CD4-positive, alpha-beta memory T cell (primary cell): ENCODE measurements around the gene ABI3BP. TPM values are rescaled to one million over a fixed set of nuclear protein-coding genes. Genes with fewer than 3 reads are reported as not detected.
A peak's percentile ranks its signal among the peaks of the same experiment; 100 is the strongest.

Experiments used
- CTCF ChIA-PET: fragments of 350-600 bp; sonication (Branson Sonifier 250); formaldehyde crosslinking; loops from one replicate; lab custom pipeline; 2021; ENCODE audit warnings: inconsistent platforms; ENCODE audit not compliant: partially characterized antibody; lab: Charles Lee
- POLR2A ChIA-PET: fragments of 350-600 bp; sonication (Branson Sonifier 250); formaldehyde crosslinking; loops from one replicate; lab custom pipeline; 2021; ENCODE audit not compliant: partially characterized antibody; lab: Charles Lee
- DNase-seq, 5 donors: peaks; one replicate each; pipeline versions ENCODE4 v3.0.0 to v3.0.0-alpha.2; 2020 to 2022; ENCODE audit warnings: mixed read lengths in 1 of 5
- H3K27ac ChIP-seq: one replicate; pipeline ENCODE4 v1.7.0; 2013; ENCODE audit warnings: low read depth, low read length
- H3K27me3 ChIP-seq: 2 replicates; pipeline ENCODE4 v1.7.0; 2013; ENCODE audit warnings: mild to moderate bottlenecking, low read length, moderate library complexity; ENCODE audit not compliant: insufficient read depth
- H3K36me3 ChIP-seq: 2 replicates; pipeline ENCODE4 v1.7.0; 2013; ENCODE audit warnings: mild to moderate bottlenecking, low read length, moderate library complexity; ENCODE audit not compliant: insufficient read depth
- H3K4me1 ChIP-seq: 2 replicates; pipeline ENCODE4 v1.7.0; 2013; ENCODE audit warnings: mild to moderate bottlenecking, low read length, moderate library complexity; ENCODE audit not compliant: insufficient read depth
- H3K4me3 ChIP-seq, 2 donors: one replicate each; pipeline ENCODE4 v1.7.0; 2013; ENCODE audit warnings: low read length in 2 of 2, mild to moderate bottlenecking in 1 of 2
- H3K9me3 ChIP-seq, 2 donors: one replicate each; pipeline ENCODE4 v1.7.0; 2013; ENCODE audit warnings: low read length in 2 of 2, control low read depth in 1 of 2; ENCODE audit not compliant: control insufficient read depth in 1 of 2
- H3K27ac Mint-ChIP-seq, 7 donors: one replicate each; pipeline ENCODE4 v1.8.0; 2020 to 2021; ENCODE audit warnings: mixed read lengths in 7 of 7, mild to moderate bottlenecking in 6 of 7, inconsistent platforms in 3 of 7, moderate library complexity in 3 of 7
- H3K27me3 Mint-ChIP-seq, 2 donors: one replicate each; pipeline ENCODE4 v1.8.0; 2020 to 2021; ENCODE audit warnings: mixed read lengths in 2 of 2
- H3K36me3 Mint-ChIP-seq, 2 donors: one replicate each; pipeline ENCODE4 v1.8.0; 2020 to 2021; ENCODE audit warnings: mixed read lengths in 2 of 2, inconsistent platforms in 1 of 2, mild to moderate bottlenecking in 1 of 2
- H3K4me1 Mint-ChIP-seq, 4 donors: one replicate each; pipeline ENCODE4 v1.8.0; 2020 to 2021; ENCODE audit warnings: mixed read lengths in 4 of 4, mild to moderate bottlenecking in 1 of 4
- H3K4me3 Mint-ChIP-seq, 8 donors: one replicate each; pipeline ENCODE4 v1.8.0; 2020 to 2021; ENCODE audit warnings: mixed read lengths in 8 of 8, mild to moderate bottlenecking in 7 of 8, moderate library complexity in 6 of 8, inconsistent platforms in 3 of 8
- H3K9me3 Mint-ChIP-seq, 8 donors: one replicate each; pipeline ENCODE4 v1.8.0; 2020 to 2021; ENCODE audit warnings: mixed read lengths in 8 of 8, mild to moderate bottlenecking in 5 of 8, inconsistent platforms in 3 of 8, moderate library complexity in 1 of 8
- intact Hi-C: fragments of 100-400 bp; cut with micrococcal nuclease; formaldehyde crosslinking; loops from one replicate; pipeline ENCODE4 v1.15.1; 2023
- polyA plus RNA-seq, 2 donors: library from polyadenylated mRNA; unstranded; fragments of 300-500 nt; fragmentation: Illumina TruSeq; gene quantifications; one replicate each; pipeline ENCODE4 v1.2.3, GENCODE V29; 2021
- total RNA-seq, 2 experiments: library from RNA; stranded (reverse); gene quantifications; one replicate each; pipeline ENCODE4 v1.2.3, GENCODE V29; 2021

ABI3BP gene
- total and polyA plus RNA-seq, 4 experiments from 2014 or later, result not detected

DNA sequence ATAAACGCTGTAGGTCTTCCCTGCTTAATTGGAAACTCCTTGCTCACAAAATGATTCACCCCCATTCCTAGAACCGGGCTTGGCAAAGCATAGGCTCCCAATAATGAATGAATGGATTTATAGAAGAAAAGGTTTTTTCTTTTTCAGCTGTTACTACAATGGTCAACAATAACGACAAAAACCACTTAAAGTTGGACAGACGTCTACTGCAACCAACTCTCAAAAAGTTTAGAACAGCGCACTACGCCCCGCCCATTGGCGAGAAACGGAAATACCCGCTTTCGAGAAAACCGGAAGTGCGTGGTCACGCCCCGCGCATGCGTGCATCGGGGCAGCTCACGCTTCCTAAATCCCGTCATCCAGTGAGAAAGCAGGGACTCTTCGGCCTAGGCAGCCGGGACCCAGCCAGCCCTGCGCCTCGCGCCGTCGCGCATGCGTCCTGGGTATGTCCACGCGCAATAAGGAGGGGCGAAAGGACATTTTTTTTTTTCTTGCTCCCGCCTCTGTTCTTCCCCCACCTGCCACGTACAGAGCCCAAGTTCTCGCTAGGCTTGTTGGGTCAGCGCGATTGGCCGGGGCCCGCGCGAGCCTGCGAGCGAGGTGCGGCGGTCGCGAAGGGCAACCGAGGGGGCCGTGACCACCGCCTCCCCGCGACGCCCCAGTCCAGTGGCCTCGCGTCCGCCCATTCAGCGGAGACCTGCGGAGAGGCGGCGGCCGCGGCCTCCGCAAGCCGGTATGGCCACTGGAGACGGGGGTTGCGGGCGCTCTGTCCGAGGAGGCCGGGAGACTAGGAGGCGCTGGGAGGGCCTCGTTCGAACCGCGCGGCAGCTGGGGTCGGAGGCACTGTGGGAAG, 284.0 kb downstream of the ABI3BP start, which contains the start of gene TFG:
TSS of gene TFG (plus strand) at position 506 of the 853 bp plus-strand sequence. CDS start 4,192 bp downstream, outside the sequence.
- intact Hi-C loops, result loop anchor here (1.0 to 5.0 kb wide), 8 partner anchors 18 to 968 kb away; partner anchors contain the start of genes CMSS1, LNP1, NIT2 and PCNP
- H3K4me1 Mint-ChIP-seq, result peaks cover 32 to 55% (median 38%) of the 10 kb centered on the region in 4 donors
- H3K9me3 ChIP-seq, result no peaks in the 10 kb centered on the region
- POLR2A ChIA-PET, result interaction anchor here (0.5 to 2.0 kb wide), 11 partner anchors 13 to 1140 kb away, joined by 3 to 7 read pairs (median 4); partner anchors contain the start of genes CEP97, LNP1, NFKBIZ and PCNP
- peak within 1 kb of the TSS; percentile 88 to 94 (median 92) for H3K4me3 Mint-ChIP-seq
- CTCF ChIA-PET, result interaction anchor here (0.6 to 1.5 kb wide), 2 partner anchors 52 to 305 kb away, joined by 3 read pairs; no protein-coding TSS in a partner anchor
- no peaks in the 10 kb centered on the region for H3K27me3 ChIP-seq
- no peaks in the 10 kb centered on the region for H3K36me3 ChIP-seq
- peaks cover 11 to 23% of the 10 kb centered on the region in 2 donors for H3K36me3 Mint-ChIP-seq
- H3K27ac ChIP-seq, result peak within 1 kb of the TSS; percentile 95
- H3K9me3 Mint-ChIP-seq, result peaks cover 0 to 4% (median 0%) of the 10 kb centered on the region in 8 donors
- peak within 1 kb of the TSS; percentile 96 to 99 (median 98) for H3K27ac Mint-ChIP-seq
- DNase-seq, result peak; percentile 96 to 98 (median 98)
- H3K4me3 ChIP-seq, result peak within 1 kb of the TSS; percentile 67 to 70
- H3K27me3 Mint-ChIP-seq, result no peaks in the 10 kb centered on the region
- peaks cover 39% of the 10 kb centered on the region for H3K4me1 ChIP-seq

DNA sequence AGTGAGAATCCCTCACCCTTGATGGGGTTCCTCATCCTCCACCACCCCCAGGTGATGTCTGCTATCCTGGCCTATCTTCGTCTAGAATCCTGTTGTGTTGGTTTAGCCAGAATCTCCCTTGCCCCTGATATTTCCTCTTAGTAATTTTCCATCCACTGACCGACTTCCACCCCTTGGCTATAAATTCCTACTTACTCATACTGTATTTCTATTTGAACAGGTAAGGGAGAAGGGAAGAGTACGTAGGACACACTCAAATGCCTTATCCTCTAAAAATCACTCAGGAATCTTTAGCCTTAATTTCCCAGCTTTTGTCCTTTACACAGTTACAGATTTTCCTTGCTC, 284.6 kb downstream of the ABI3BP start:
- POLR2A ChIA-PET, result interaction anchor here (0.7 to 2.0 kb wide), 6 partner anchors 43 to 978 kb away, joined by 3 to 7 read pairs (median 4); partner anchors contain the start of genes LNP1, PCNP, RPL24 and TOMM70
- no peaks in the 10 kb centered on the region for H3K27me3 Mint-ChIP-seq
- peaks cover 30 to 49% (median 36%) of the 10 kb centered on the region in 4 donors for H3K4me1 Mint-ChIP-seq
- H3K4me3 Mint-ChIP-seq, result peak overlapping the region; percentile 88 to 94 (median 92)
- H3K4me1 ChIP-seq, result peaks cover 39% of the 10 kb centered on the region
- DNase-seq, result peak in 1 of 5 donors; percentile 0
- CTCF ChIA-PET, result interaction anchor here (1.5 kb wide), 1 partner anchor 53 kb away, joined by 3 read pairs; no protein-coding TSS in a partner anchor
- H3K27ac Mint-ChIP-seq, result peak overlapping the region; percentile 96 to 99 (median 98)
- H3K9me3 Mint-ChIP-seq, result peaks cover 0 to 4% (median 0%) of the 10 kb centered on the region in 8 donors
- intact Hi-C loops, result loop anchor here (2.0 to 5.0 kb wide), 4 partner anchors 18 to 891 kb away; partner anchors contain the start of genes CMSS1 and NIT2
- H3K36me3 ChIP-seq, result no peaks in the 10 kb centered on the region
- no peaks in the 10 kb centered on the region for H3K27me3 ChIP-seq
- H3K4me3 ChIP-seq, result peak overlapping the region in 1 of 2 donors; percentile 67
- peak overlapping the region; percentile 95 for H3K27ac ChIP-seq
- peaks cover 9 to 21% of the 10 kb centered on the region in 2 donors for H3K36me3 Mint-ChIP-seq
- no peaks in the 10 kb centered on the region for H3K9me3 ChIP-seq

GRCh38 chr3:100706365-100706764, 286.9 kb downstream of the ABI3BP start:
- Histone ChIP-seq H3K9me3 (no peaks in the 10 kb centered on the region), H3K4me1 (peaks cover 21% of the 10 kb centered on the region), H3K36me3 (no peaks in the 10 kb centered on the region), H3K4me3 (no peak overlapping the region), H3K27me3 (no peaks in the 10 kb centered on the region), H3K27ac (no peak overlapping the region)
- Mint-ChIP-seq H3K4me3 (no peak overlapping the region), H3K27ac (no peak overlapping the region), H3K4me1 (peaks cover 14 to 26% (median 17%) of the 10 kb centered on the region in 4 donors), H3K36me3 (peaks cover 7 to 10% of the 10 kb centered on the region in 2 donors), H3K27me3 (peaks cover 3 to 6% of the 10 kb centered on the region in 2 donors), H3K9me3 (peaks cover 0 to 4% (median 0%) of the 10 kb centered on the region in 8 donors)
- ChIA-PET POLR2A (no interaction called here), CTCF (interaction anchor here (1.0 to 1.4 kb wide), 2 partner anchors 9 to 117 kb away, joined by 3 to 4 read pairs; no protein-coding TSS in a partner anchor)
- DNase-seq, result no peak
- intact Hi-C loops, result loop anchor here (5.0 kb wide), 2 partner anchors 114 to 889 kb away; partner anchors contain the start of gene CMSS1

DNA sequence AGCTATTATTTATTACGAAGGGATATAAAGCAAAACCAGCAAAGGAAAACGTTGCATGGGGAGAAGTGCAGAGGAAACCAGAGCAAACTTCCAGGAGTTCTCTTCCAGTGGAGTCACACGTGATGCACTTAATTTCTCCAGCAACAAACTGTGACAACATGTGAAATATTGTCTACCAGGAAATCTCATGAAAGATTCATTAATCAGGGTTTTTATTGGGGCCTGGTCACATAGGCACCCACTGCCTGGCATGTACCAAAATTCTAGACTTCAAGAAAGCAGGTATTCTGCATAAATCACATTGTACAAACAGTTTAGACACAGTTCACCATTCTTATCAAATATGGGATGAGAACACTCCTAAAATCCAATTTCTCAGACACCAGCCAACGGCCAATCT, 289.4 kb downstream of the ABI3BP start:
- Histone ChIP-seq H3K27me3 (no peaks in the 10 kb centered on the region), H3K4me3 (no peak overlapping the region), H3K27ac (no peak overlapping the region), H3K36me3 (no peaks in the 10 kb centered on the region), H3K4me1 (peaks cover 6% of the 10 kb centered on the region), H3K9me3 (no peaks in the 10 kb centered on the region)
- intact Hi-C loops, result no loop called here
- Mint-ChIP-seq H3K4me3 (no peak overlapping the region), H3K27ac (no peak overlapping the region), H3K4me1 (peaks cover 5 to 11% (median 5%) of the 10 kb centered on the region in 4 donors), H3K36me3 (peaks cover under 1 to 4% of the 10 kb centered on the region in 2 donors), H3K27me3 (peaks cover 13% of the 10 kb centered on the region in 2 donors), H3K9me3 (peaks cover 0 to 4% (median 0%) of the 10 kb centered on the region in 8 donors)
- DNase-seq, result no peak
- CTCF ChIA-PET, result no interaction called here
- POLR2A ChIA-PET, result no interaction called here

DNA sequence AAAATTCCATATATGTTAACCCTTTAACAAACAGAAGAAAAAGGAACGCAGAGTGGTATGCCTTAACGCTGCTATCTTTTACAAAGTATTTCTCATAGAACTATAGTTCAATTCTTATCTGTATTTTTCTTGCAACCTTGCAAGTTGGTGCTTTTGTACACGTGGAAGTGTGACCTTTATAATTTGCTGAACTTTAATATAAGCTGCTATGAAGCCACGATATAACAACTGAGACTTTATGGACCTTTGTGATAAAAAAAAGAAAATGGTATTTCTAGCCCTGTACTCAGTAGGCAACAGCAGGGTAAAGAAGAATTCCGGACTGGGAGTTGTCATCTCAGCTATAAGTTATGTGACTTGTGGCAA, 290.3 kb downstream of the ABI3BP start:
- Mint-ChIP-seq H3K27ac (no peak overlapping the region), H3K9me3 (peaks cover 0 to 4% (median 0%) of the 10 kb centered on the region in 8 donors), H3K4me1 (peaks cover 0 to 2% (median 0%) of the 10 kb centered on the region in 4 donors), H3K36me3 (peaks cover 0 to 4% of the 10 kb centered on the region in 2 donors), H3K27me3 (peaks cover 16 to 20% of the 10 kb centered on the region in 2 donors), H3K4me3 (no peak overlapping the region)
- no peak overlapping the region for H3K4me3 ChIP-seq
- no peaks in the 10 kb centered on the region for H3K9me3 ChIP-seq
- ChIA-PET POLR2A (no interaction called here), CTCF (no interaction called here)
- no peaks in the 10 kb centered on the region for H3K36me3 ChIP-seq
- intact Hi-C loops, result no loop called here
- no peaks in the 10 kb centered on the region for H3K27me3 ChIP-seq
- no peak for DNase-seq
- no peak overlapping the region for H3K27ac ChIP-seq
- no peaks in the 10 kb centered on the region for H3K4me1 ChIP-seq

GRCh38 chr3:100702082-100702979, 290.9 kb downstream of the ABI3BP start:
- ChIA-PET CTCF (no interaction called here), POLR2A (no interaction called here)

More at GRCh38 chr3:100702082-100702979, 290.9 kb downstream of the ABI3BP start:
- DNase-seq, result no peak
- Histone ChIP-seq H3K27ac (no peak overlapping the region), H3K4me1 (no peaks in the 10 kb centered on the region), H3K27me3 (no peaks in the 10 kb centered on the region), H3K9me3 (no peaks in the 10 kb centered on the region), H3K36me3 (no peaks in the 10 kb centered on the region), H3K4me3 (no peak overlapping the region)
- Mint-ChIP-seq H3K27ac (no peak overlapping the region), H3K27me3 (peaks cover 16 to 20% of the 10 kb centered on the region in 2 donors), H3K4me3 (no peak overlapping the region), H3K4me1 (no peaks in the 10 kb centered on the region), H3K36me3 (peaks cover 0 to 4% of the 10 kb centered on the region in 2 donors), H3K9me3 (peaks cover 0 to 4% (median 0%) of the 10 kb centered on the region in 8 donors)
- intact Hi-C loops, result no loop called here
